ENCODE measurements around the gene SLC25A36.
"Not testable (repeated sequence)": the region's sequence is repeated elsewhere in the genome, so short reads cannot be mapped to it uniquely, and the experiment has no call there.

SLC25A36 gene

GRCh38 chr3:141000027-141000663 is 58.5 kb downstream of the SLC25A36 start:
- DNase-seq, result peak; percentile 52

DNA sequence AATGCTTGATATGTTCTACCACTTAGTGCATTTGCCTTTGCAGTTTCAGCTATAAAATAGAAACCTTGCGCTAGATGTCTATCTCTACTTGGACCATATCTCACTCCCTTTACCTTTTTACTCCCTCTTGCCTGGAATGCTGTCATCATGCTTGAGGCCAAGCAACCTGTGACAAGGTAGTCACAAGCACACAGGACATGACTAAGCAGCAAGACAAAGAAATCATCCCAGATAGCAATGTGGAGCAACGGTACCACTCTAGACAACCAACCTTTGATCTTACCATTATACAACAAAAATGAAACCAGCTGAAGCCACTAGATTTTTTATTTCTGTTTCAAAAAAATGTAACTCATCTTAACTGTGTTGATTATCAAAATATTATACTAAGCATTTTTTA is 59.0 kb downstream of the SLC25A36 start:
- no peak for DNase-seq

GRCh38 chr3:141006344-141006743 is 64.7 kb downstream of the SLC25A36 start:
- DNase-seq, result no peak

GRCh38 chr3:141009496-141009895 is 67.9 kb downstream of the SLC25A36 start:
- no peak for DNase-seq

- peak; percentile 61 for DNase-seq
Observed at GRCh38 chr3:141011232-141011996, 69.8 kb downstream of the SLC25A36 start.

- no peak for DNase-seq
Observed at GRCh38 chr3:141011997-141012262, 70.3 kb downstream of the SLC25A36 start.

- DNase-seq, result no peak
Observed at GRCh38 chr3:141012571-141012970, 70.9 kb downstream of the SLC25A36 start.

DNA sequence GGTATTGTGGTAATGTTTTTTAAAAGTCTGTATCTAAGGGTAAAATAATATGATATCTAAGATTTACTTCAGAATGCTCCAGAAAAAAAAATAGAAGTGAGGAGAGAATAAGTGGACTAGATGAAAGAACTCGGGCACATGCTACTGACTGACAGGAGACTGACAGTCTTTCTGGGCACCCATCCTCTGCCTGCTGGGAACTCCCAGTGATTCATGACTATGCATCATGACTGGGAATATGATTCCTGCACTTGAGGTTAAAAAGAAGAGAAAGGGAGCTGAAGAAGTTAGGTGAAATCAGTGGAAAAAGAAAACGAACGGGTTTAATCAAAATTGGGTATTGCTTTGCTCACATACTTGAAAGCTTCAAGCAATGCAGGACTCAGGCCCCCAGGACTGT is 73.8 kb downstream of the SLC25A36 start:
- DNase-seq, result no peak

GRCh38 chr3:141017366-141018322 is 76.0 kb downstream of the SLC25A36 start:
- DNase-seq, result not testable (repeated sequence)

DNA sequence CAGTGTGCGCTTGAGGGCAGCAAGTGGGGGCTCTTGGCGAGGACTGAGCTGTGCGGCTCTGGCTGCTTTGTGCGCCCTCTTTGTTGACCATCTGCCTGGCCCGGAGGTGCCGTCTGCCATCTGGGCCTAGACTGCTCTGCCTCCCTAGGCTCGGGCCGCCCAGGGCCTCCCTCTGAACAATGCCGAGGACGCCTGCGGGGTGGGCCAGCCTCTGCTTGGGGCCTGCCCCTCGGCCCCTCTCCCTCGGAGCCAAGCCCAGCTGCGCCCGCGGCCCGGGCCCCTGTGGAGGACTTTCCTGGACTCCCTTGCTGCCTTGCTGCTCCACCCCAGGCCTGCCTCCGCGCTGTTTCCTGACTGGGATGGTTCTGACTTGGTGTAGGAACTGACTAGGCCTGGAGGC is 77.6 kb downstream of the SLC25A36 start:
- DNase-seq, result no peak

DNA sequence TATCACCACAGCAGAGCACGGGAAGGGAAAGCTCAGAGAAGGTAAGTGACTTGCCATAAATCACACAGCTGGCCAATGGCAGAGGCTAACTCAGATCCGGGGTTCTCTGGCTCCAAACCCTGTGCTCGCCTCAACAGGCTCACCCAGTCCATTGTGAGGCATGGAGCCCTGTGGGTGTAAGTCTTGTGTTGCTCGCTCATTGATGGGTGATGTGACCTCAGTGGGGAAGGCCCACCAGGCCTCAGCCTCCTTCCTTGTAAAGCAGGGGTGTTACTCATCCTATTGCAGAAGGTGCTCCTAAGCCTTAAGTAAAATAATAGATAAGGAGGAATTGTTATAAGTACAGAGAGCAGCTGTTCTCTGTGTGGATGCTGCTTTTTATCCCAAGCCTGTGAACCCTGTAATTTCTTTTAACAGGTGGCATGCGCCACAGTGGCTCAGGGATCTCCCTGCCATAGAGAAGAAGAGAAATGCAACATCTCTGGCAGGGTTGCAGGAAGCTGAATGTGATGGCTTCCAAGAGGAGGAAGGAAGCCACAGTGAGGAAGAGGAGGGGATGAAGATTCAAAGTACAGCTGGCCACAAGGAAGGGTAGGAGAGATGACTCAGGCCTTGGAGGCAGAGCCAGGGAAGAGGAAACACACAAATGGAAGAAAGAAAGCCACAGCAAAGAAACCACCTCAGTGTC is 78.7 kb downstream of the SLC25A36 start:
- DNase-seq, result no peak

GRCh38 chr3:141021261-141021660 is 79.6 kb downstream of the SLC25A36 start:
- no peak for DNase-seq
